Amygdala (tissue), 56 donors: ENCODE measurements around the gene ZP1.

Experiments
- DNase-seq, 56 donors: peaks; one replicate each; lab custom pipeline; 2025; lab: John Stamatoyannopoulos, UW

Gene ZP1

GRCh38 chr11:60872961-60873524 is 5.7 kb downstream of the ZP1 start:
- no peak for DNase-seq

- no peak for DNase-seq
These were observed 6.2 kb downstream of the ZP1 start for GRCh38 chr11:60873533-60873932.

GRCh38 chr11:60874421-60875365 is 7.4 kb downstream of the ZP1 start:
- DNase-seq: no peak

GRCh38 chr11:60875366-60876167 is 8.2 kb downstream of the ZP1 start:
- DNase-seq: no peak

GRCh38 chr11:60876168-60876485 is 8.8 kb downstream of the ZP1 start:
- DNase-seq: no peak

- no peak for DNase-seq
These were observed 11.1 kb downstream of the ZP1 start for GRCh38 chr11:60878245-60879101.

- no peak for DNase-seq
These were observed 11.8 kb downstream of the ZP1 start for GRCh38 chr11:60879104-60879503.

- DNase-seq: no peak
These were observed 12.7 kb downstream of the ZP1 start for GRCh38 chr11:60879971-60880588.

- DNase-seq: no peak
These were observed 13.4 kb downstream of the ZP1 start for GRCh38 chr11:60880643-60881282.

- DNase-seq: peak in 9 of 56 donors; percentile 9 to 40 (median 21)
These were observed 20.2 kb downstream of the ZP1 start for GRCh38 chr11:60887556-60887955.

- DNase-seq: no peak
These were observed 22.5 kb downstream of the ZP1 start for GRCh38 chr11:60889869-60890311.

- DNase-seq: no peak
These were observed 23.4 kb downstream of the ZP1 start for GRCh38 chr11:60890696-60891095.

GRCh38 chr11:60891103-60891741 is 23.9 kb downstream of the ZP1 start:
- no peak for DNase-seq

- no peak for DNase-seq
These were observed 28.3 kb downstream of the ZP1 start for GRCh38 chr11:60895687-60896086.

- no peak for DNase-seq
These were observed 30.2 kb downstream of the ZP1 start for GRCh38 chr11:60897496-60897895.

- peak in 6 of 56 donors; percentile 6 to 68 (median 24) for DNase-seq
These were observed 31.9 kb downstream of the ZP1 start for GRCh38 chr11:60899046-60899936.

- DNase-seq: no peak
These were observed 32.6 kb downstream of the ZP1 start for GRCh38 chr11:60899977-60900376.
